HG03354 (cell line): Measurements from ENCODE around the gene MANSC4.
A peak's percentile ranks its signal among the peaks of the same experiment; 100 is the strongest.

Source experiments
- ATAC-seq: cut with Tn5 transposase; IDR thresholded peaks from one replicate; pipeline ENCODE4 v1.9.1; 2021; ENCODE audit warnings: mild to moderate bottlenecking; ENCODE audit not compliant: unreplicated experiment, poor library complexity, severe bottlenecking

The MANSC4 gene

DNA sequence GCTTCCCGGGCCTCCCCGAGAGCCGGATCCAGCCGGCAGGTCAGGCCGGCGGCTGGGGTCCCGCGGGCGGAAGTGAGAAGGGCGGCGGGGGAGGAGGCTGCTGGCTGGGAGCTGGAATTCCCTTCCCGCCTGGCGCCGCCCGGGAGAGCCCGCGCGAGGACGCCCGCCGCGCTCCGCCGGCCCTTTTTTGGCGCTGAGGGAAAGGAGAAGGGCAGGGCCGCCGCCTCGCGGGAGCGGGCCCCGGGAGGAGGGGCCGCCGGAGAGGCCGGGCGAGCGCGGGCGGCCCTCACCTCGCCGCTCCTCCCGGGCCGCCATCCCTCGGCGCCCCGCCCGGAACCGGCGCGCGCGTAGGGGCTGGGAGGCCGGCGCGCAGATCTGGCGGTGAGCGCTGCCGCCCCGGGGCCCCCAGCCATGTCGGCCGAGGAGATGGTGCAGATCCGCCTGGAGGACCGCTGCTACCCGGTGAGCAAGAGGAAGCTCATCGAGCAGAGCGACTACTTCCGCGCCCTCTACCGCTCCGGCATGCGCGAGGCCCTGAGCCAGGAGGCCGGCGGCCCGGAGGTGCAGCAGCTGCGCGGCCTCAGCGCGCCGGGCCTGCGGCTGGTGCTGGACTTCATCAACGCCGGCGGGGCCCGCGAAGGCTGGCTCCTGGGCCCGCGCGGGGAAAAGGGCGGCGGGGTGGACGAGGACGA, at the start of gene MANSC4, which contains the start of gene KLHL42:
MANSC4 (minus strand) TSS at position 317 of the 692 bp plus-strand sequence. CDS start 8,960 bp downstream, outside the sequence.
KLHL42 (plus strand) TSS at position 314 of the 692 bp plus-strand sequence; CDS start at position 412, 98 bp downstream.
- ATAC-seq, result peak; percentile 81

- ATAC-seq, result no peak
These were observed 48.2 kb upstream of the MANSC4 start for GRCh38 chr12:27828196-27828595.

DNA sequence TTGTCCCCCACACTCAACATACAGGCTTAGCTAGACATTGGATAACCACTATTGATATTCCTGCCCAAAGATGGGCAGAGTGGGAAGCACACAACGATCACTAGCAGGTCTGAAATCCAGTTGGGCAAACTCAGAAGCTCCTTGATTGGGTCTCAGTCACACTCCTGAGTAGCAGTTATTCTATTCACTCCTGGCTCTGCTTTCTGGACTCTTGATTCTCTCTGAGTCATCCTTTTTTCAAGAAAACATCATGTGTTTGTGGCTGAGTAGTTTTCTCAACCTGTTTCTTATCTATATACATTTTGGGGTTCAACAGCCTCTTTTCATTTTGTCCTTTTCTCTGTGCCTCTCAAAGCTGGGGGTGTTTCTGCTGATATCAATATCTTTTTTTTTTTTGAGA, 46.0 kb upstream of the MANSC4 start:
- no peak for ATAC-seq

DNA sequence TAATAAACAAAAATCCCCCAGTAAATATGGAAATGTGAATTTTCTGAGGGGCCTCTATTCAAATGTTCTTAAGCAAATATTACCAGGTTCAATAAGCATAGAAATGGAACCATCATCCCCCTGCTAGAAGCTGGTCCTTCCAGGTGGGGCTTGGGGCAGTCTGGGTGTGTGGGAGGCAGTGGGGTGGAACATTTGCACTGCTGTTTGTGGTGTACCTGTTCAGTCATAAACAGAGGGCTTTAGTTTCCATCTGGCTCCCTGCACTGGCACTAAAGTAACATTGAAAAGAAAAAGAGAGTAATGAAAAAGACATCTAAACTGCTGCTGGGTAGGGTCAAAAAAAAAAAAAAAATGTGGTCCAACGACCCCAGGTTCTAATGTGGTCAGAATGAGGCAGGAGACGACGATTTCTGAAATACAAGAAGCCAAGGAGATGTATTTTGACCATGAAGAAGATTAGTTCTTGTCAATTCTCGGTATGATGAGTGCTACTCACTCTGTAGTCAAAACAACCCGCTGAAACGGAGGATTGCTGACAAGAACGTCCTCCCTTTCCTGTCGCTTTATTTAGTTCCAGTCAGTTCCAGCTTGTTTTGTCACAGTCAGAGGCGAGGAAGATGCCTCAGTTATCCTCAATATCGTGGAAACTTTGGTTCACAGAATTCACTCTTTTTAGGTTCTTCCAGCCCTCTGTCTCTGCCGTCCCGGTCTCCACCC, 44.2 kb upstream of the MANSC4 start:
- peak; percentile 71 for ATAC-seq

- ATAC-seq, result no peak
These were observed 43.0 kb upstream of the MANSC4 start for GRCh38 chr12:27823038-27823437.

- peak; percentile 77 for ATAC-seq
These were observed 42.2 kb upstream of the MANSC4 start for GRCh38 chr12:27822076-27822712.

GRCh38 chr12:27821259-27821973, 41.4 kb upstream of the MANSC4 start:
- ATAC-seq, result no peak

DNA sequence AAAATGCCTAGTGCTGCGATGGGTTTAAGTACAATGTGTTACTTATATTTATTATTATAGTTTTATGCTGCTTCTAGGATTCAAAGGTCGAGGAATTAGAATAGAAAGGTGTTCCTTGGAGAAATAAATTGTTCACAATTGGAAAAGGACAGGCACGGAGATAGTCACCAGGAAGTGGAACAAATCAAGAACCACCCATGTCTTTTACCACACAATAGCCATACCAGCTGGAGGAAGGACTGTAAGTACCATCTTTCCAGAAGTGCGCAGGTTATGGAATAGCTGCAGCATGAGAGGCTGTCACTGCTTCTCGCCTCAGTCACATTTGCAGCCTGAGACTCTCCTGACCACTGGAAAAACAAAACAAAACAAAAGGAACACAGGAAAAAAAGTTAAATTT, 40.5 kb upstream of the MANSC4 start:
- ATAC-seq, result no peak

GRCh38 chr12:27818401-27818918, 38.4 kb upstream of the MANSC4 start:
- no peak for ATAC-seq

DNA sequence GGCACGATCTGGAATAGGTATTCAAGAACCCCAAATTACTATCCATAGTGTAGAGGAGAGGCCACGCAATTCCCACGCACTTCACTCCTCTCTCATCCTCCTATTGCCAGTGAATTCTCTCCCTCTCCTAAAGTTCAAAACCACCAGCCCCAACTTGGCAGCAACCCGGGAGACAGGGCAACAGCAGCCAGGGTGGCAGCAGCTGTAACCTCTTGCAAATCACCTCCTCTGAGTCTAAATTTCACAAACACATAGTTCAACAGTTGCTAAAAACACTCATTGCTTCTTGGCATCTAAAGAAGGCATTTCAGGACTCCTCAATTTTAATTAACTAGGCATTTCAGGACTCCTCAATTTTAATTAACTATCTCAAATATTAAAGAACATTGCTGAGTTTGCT, 37.7 kb upstream of the MANSC4 start:
- no peak for ATAC-seq

GRCh38 chr12:27814851-27815591, 35.0 kb upstream of the MANSC4 start:
- ATAC-seq, result no peak

GRCh38 chr12:27814411-27814810, 34.4 kb upstream of the MANSC4 start:
- no peak for ATAC-seq

- ATAC-seq, result no peak
These were observed 32.5 kb upstream of the MANSC4 start for GRCh38 chr12:27812502-27812901.

DNA sequence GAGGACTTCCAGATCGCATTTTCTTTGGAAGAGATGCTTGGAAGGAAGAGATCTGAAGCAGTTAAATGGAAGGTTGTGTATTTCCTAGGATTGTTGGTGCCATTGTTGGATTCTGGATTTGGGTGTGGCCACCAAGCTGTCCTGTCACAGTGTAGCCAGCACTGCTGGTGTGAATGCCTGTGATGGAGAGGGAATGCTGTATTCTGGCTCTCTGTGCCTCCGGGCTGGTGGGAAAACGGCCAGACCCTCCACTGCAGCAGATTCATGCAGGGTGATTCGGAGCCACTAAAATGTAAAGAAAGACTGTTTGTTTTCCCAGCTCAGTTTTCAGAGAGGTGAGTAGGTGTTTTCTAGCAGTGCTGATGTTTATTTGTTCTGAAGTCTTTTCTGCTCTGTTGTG, 30.7 kb upstream of the MANSC4 start:
- no peak for ATAC-seq

- no peak for ATAC-seq
These were observed 28.8 kb upstream of the MANSC4 start for GRCh38 chr12:27808841-27809240.

- ATAC-seq, result no peak
These were observed 27.1 kb upstream of the MANSC4 start for GRCh38 chr12:27807063-27807703.

- no peak for ATAC-seq
These were observed 26.2 kb upstream of the MANSC4 start for GRCh38 chr12:27806259-27806658.

- no peak for ATAC-seq
These were observed 25.2 kb upstream of the MANSC4 start for GRCh38 chr12:27805238-27805637.

DNA sequence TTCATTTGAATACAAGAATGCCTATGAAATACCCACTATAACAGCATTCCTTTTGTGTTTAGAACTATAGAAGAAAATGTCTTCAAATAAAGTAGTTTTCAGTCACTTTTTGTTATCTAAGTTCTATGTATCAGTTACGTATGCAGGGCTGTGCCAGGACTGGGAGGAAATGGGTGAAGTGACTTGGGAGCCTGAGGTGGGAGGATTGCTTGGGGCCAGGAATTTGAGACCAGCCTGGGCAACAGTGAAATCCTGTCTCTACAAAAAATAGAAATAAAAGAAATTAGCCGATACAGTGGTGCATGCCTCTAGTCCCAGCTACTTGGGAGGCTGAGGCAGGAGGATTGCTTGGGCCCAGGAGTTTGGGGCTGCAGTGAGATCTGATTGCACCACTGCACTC, 22.9 kb upstream of the MANSC4 start:
- no peak for ATAC-seq
